Measurements from ENCODE around the gene AUTS2. TPM values are rescaled to one million over a fixed set of nuclear protein-coding genes. Genes with fewer than 3 reads are reported as not detected.

Gene AUTS2
- total RNA-seq, 6 experiments from 2014 or later, result 10.4 to 32.0 (median 19.3) TPM

GRCh38 chr7:70782796-70783195, 1184.5 kb downstream of the AUTS2 start:
- H3K4me3 ChIP-seq, result no peak overlapping the region
- H3K36me3 ChIP-seq, result peaks cover 0 to 57% (median 29%) of the 10 kb centered on the region in 4 donors
- no peak overlapping the region for H3K27ac ChIP-seq
- intact Hi-C loops (cut with DNase I), result no loop called here
- H3K4me1 ChIP-seq, result peaks cover 0 to 15% (median 0%) of the 10 kb centered on the region in 4 donors
- no CpG with 5 or more reads among the region's 1 CpG for WGBS (ENCODE audit: insufficient coverage, low coverage, low lambda C conversion rate, missing lambda C conversion rate)
- no peak for DNase-seq
- no peaks in the 10 kb centered on the region for H3K9me3 ChIP-seq
- H3K27me3 ChIP-seq, result no peaks in the 10 kb centered on the region
- TF ChIP-seq CTCF (IDR thresholded peaks at IDR 0.05), result no peak
- TF ChIP-seq POLR2A (IDR thresholded peaks at IDR 0.05), result no peak
- no peak for ATAC-seq

GRCh38 chr7:70785427-70785826, 1187.2 kb downstream of the AUTS2 start:
- DNase-seq (no peak), ATAC-seq (peak in 1 of 4 donors; percentile 26)
- 95% methylated on average over 5 of the region's 5 CpGs for WGBS (ENCODE audit: insufficient coverage, low coverage, low lambda C conversion rate, missing lambda C conversion rate)
- no peak overlapping the region for H3K4me3 ChIP-seq
- intact Hi-C loops (cut with DNase I), result no loop called here
- no peaks in the 10 kb centered on the region for H3K27me3 ChIP-seq
- peaks cover 0 to 70% (median 26%) of the 10 kb centered on the region in 4 donors for H3K36me3 ChIP-seq
- H3K4me1 ChIP-seq, result peaks cover 0 to 15% (median 0%) of the 10 kb centered on the region in 4 donors
- no peak for TF ChIP-seq CTCF (IDR thresholded peaks at IDR 0.05)
- no peak for TF ChIP-seq POLR2A (IDR thresholded peaks at IDR 0.05)
- no peaks in the 10 kb centered on the region for H3K9me3 ChIP-seq
- no peak overlapping the region for H3K27ac ChIP-seq

- no peak for DNase-seq
- Histone ChIP-seq H3K36me3 (peaks cover 0 to 70% (median 26%) of the 10 kb centered on the region in 4 donors), H3K27ac (no peak overlapping the region), H3K9me3 (no peaks in the 10 kb centered on the region), H3K4me1 (peaks cover 0 to 9% (median 0%) of the 10 kb centered on the region in 4 donors), H3K4me3 (no peak overlapping the region), H3K27me3 (no peaks in the 10 kb centered on the region)
- intact Hi-C loops (cut with DNase I), result no loop called here
- no peak for ATAC-seq
- WGBS (ENCODE audit: insufficient coverage, low coverage, low lambda C conversion rate, missing lambda C conversion rate), result 95% methylated on average over 5 of the region's 6 CpGs
- TF ChIP-seq POLR2A (IDR thresholded peaks at IDR 0.05) (no peak), CTCF (IDR thresholded peaks at IDR 0.05) (no peak)
These were observed 1187.8 kb downstream of the AUTS2 start for GRCh38 chr7:70786076-70786475.

- no peak overlapping the region for H3K27ac ChIP-seq
- H3K9me3 ChIP-seq, result no peaks in the 10 kb centered on the region
- H3K27me3 ChIP-seq, result no peaks in the 10 kb centered on the region
- H3K4me3 ChIP-seq, result no peak overlapping the region
- ATAC-seq (no peak), DNase-seq (no peak)
- intact Hi-C loops (cut with DNase I), result no loop called here
- H3K4me1 ChIP-seq, result no peaks in the 10 kb centered on the region
- 93% methylated on average over 8 of the region's 25 CpGs for WGBS (ENCODE audit: insufficient coverage, low coverage, low lambda C conversion rate, missing lambda C conversion rate)
- H3K36me3 ChIP-seq, result peaks cover 0 to 64% (median 23%) of the 10 kb centered on the region in 4 donors
- TF ChIP-seq CTCF (IDR thresholded peaks at IDR 0.05), result no peak
- no peak for TF ChIP-seq POLR2A (IDR thresholded peaks at IDR 0.05)
These were observed 1189.0 kb downstream of the AUTS2 start for GRCh38 chr7:70787286-70787685.

GRCh38 chr7:70787771-70788170, 1189.5 kb downstream of the AUTS2 start:
- H3K9me3 ChIP-seq, result no peaks in the 10 kb centered on the region
- H3K27ac ChIP-seq, result no peak overlapping the region
- H3K4me3 ChIP-seq, result no peak overlapping the region
- intact Hi-C loops (cut with DNase I), result no loop called here
- no peak for DNase-seq
- H3K27me3 ChIP-seq, result no peaks in the 10 kb centered on the region
- H3K36me3 ChIP-seq, result peaks cover 0 to 59% (median 20%) of the 10 kb centered on the region in 4 donors
- ATAC-seq, result no peak
- TF ChIP-seq CTCF (IDR thresholded peaks at IDR 0.05) (no peak), POLR2A (IDR thresholded peaks at IDR 0.05) (no peak)
- WGBS (ENCODE audit: insufficient coverage, low coverage, low lambda C conversion rate, missing lambda C conversion rate), result 94% methylated on average over 8 of the region's 8 CpGs
- no peaks in the 10 kb centered on the region for H3K4me1 ChIP-seq
